Suprapubic skin (tissue), 4 donors: ENCODE data around the gene PDIA2. TPM values are rescaled to one million over a fixed set of nuclear protein-coding genes. Genes with fewer than 3 reads are reported as not detected.

ENCODE experiments used
- DNase-seq, 2 donors: peaks; one replicate each; pipeline ENCODE4 v3.0.0-alpha.2; 2019; ENCODE audit warnings: low spot score in 2 of 2
- H3K27ac ChIP-seq: fragments of 200-600 bp; sonication (generic); one replicate; pipeline ENCODE4 v1.5.1; 2019
- H3K27me3 ChIP-seq: fragments of 200-600 bp; sonication (generic); one replicate; pipeline ENCODE4 v1.5.1; 2019
- H3K36me3 ChIP-seq: fragments of 200-600 bp; sonication (generic); one replicate; pipeline ENCODE4 v1.5.1; 2019
- H3K4me1 ChIP-seq: fragments of 200-600 bp; sonication (generic); one replicate; pipeline ENCODE4 v1.5.1; 2019
- H3K4me3 ChIP-seq: fragments of 200-600 bp; sonication (generic); one replicate; pipeline ENCODE4 v1.5.1; 2019; ENCODE audit warnings: mild to moderate bottlenecking
- H3K9me3 ChIP-seq: fragments of 200-600 bp; sonication (generic); one replicate; pipeline ENCODE4 v1.5.1; 2019
- CTCF ChIP-seq, 2 donors: fragments of 200-600 bp in 1 of 2; fragments of 450-650 bp in 1 of 2; sonication (generic) in 1 of 2; IDR thresholded peaks; one replicate each; pipeline ENCODE4 v1.5.1; 2016 to 2019; ENCODE audit warnings: antibody characterized with exemption in 2 of 2, mild to moderate bottlenecking in 1 of 2, moderate library complexity in 1 of 2
- EP300 ChIP-seq: sonication (generic); formaldehyde crosslinking; IDR thresholded peaks from one replicate; pipeline ENCODE4 v1.6.1; 2017; ENCODE audit warnings: antibody characterized with exemption
- POLR2A ChIP-seq, 2 donors: fragments of 450-650 bp; IDR thresholded peaks; one replicate each; pipeline ENCODE4 v1.6.1; 2017; ENCODE audit warnings: antibody characterized with exemption in 2 of 2, mild to moderate bottlenecking in 2 of 2, moderate library complexity in 2 of 2
- POLR2AphosphoS5 ChIP-seq, 3 donors: sonication (generic); formaldehyde crosslinking; IDR thresholded peaks; one replicate each; pipeline ENCODE4 v1.6.1; 2017; ENCODE audit warnings: antibody characterized with exemption in 3 of 3
- WGBS: methylation state at CpG from one replicate; pipeline ENCODE4 v1.1.5; 2018; 5-methylcytosine and 5-hydroxymethylcytosine counted together
- total RNA-seq, 4 donors: library from RNA; depleted of rRNA; stranded (reverse); fragments of >200 nt; gene quantifications; one replicate each; pipeline ENCODE4 v1.1.0, GENCODE V29; 2016

PDIA2 gene
- total RNA-seq, 4 donors from 2014 or later, result not detected

DNA sequence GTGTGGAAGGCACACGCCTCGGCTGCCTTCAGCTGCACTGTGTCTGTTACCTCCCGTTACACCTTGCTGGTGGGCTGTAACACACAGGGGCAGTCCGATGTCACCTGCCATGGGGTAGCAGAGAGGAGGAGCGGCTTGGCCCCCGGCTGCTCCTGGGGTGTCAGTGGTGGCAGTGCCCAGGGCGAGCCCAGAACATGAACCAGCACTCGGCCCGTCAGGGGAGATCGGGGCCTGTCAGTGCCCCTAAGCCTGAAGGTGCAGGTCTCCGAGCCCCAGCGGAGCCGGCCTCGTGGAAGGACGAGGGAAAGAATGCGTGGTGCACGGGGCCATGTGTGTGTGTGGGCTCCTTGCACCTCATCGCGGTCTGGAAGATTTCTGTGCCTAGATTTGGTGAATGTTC, 22.6 kb upstream of the PDIA2 start:
- 95% methylated on average over 15 of the region's 19 CpGs for WGBS
- no peak for TF ChIP-seq EP300
- no peak for TF ChIP-seq POLR2A (IDR thresholded peaks at IDR 0.05)
- TF ChIP-seq CTCF (IDR thresholded peaks at IDR 0.05), result no peak
- no peak for TF ChIP-seq POLR2AphosphoS5 (IDR thresholded peaks at IDR 0.05)
- Histone ChIP-seq H3K27ac (no peak overlapping the region), H3K4me3 (no peak overlapping the region), H3K27me3 (no peaks in the 10 kb centered on the region), H3K36me3 (peaks cover 80% of the 10 kb centered on the region), H3K4me1 (peaks cover under 1% of the 10 kb centered on the region), H3K9me3 (no peaks in the 10 kb centered on the region)
- DNase-seq, result no peak

GRCh38 chr16:261031-261691, 21.8 kb upstream of the PDIA2 start:
- Histone ChIP-seq H3K4me3 (no peak overlapping the region), H3K36me3 (peaks cover 74% of the 10 kb centered on the region), H3K27ac (no peak overlapping the region), H3K9me3 (no peaks in the 10 kb centered on the region), H3K27me3 (no peaks in the 10 kb centered on the region), H3K4me1 (peaks cover 7% of the 10 kb centered on the region)
- no peak for TF ChIP-seq CTCF (IDR thresholded peaks at IDR 0.05)
- TF ChIP-seq POLR2A (IDR thresholded peaks at IDR 0.05), result no peak
- TF ChIP-seq POLR2AphosphoS5 (IDR thresholded peaks at IDR 0.05), result no peak
- TF ChIP-seq EP300, result no peak
- no peak for DNase-seq
- WGBS, result 84% methylated on average over 10 of the region's 28 CpGs

GRCh38 chr16:262121-262745, 20.7 kb upstream of the PDIA2 start:
- no peak for DNase-seq
- Histone ChIP-seq H3K27me3 (no peaks in the 10 kb centered on the region), H3K27ac (no peak overlapping the region), H3K9me3 (no peaks in the 10 kb centered on the region), H3K4me3 (no peak overlapping the region), H3K4me1 (peaks cover 7% of the 10 kb centered on the region), H3K36me3 (peaks cover 71% of the 10 kb centered on the region)
- 93% methylated on average over 24 of the region's 29 CpGs for WGBS
- TF ChIP-seq POLR2A (IDR thresholded peaks at IDR 0.05) (no peak), POLR2AphosphoS5 (IDR thresholded peaks at IDR 0.05) (no peak), EP300 (no peak), CTCF (IDR thresholded peaks at IDR 0.05) (no peak)

GRCh38 chr16:263182-263774, 19.7 kb upstream of the PDIA2 start:
- Histone ChIP-seq H3K4me3 (no peak overlapping the region), H3K27ac (no peak overlapping the region), H3K9me3 (no peaks in the 10 kb centered on the region), H3K4me1 (peaks cover 10% of the 10 kb centered on the region), H3K27me3 (no peaks in the 10 kb centered on the region), H3K36me3 (peaks cover 71% of the 10 kb centered on the region)
- TF ChIP-seq EP300, result no peak
- no peak for DNase-seq
- 86% methylated on average over 14 of the region's 35 CpGs for WGBS

- no peaks in the 10 kb centered on the region for H3K9me3 ChIP-seq
- no peak overlapping the region for H3K27ac ChIP-seq
- 98% methylated on average over 7 of the region's 17 CpGs for WGBS
- TF ChIP-seq POLR2AphosphoS5 (IDR thresholded peaks at IDR 0.05), result no peak
- TF ChIP-seq POLR2A (IDR thresholded peaks at IDR 0.05), result no peak
- no peak for TF ChIP-seq CTCF (IDR thresholded peaks at IDR 0.05)
- no peak for TF ChIP-seq EP300
- no peak for DNase-seq
- no peaks in the 10 kb centered on the region for H3K27me3 ChIP-seq
- H3K4me1 ChIP-seq, result peaks cover 16% of the 10 kb centered on the region
- H3K4me3 ChIP-seq, result no peak overlapping the region
- peaks cover 66% of the 10 kb centered on the region for H3K36me3 ChIP-seq
Measured at GRCh38 chr16:263944-264343, 19.0 kb upstream of the PDIA2 start.
